ENCODE measurements around the gene CNEP1R1. TPM values are rescaled to one million over a fixed set of nuclear protein-coding genes. Genes with fewer than 3 reads are reported as not detected.

Gene CNEP1R1
- total RNA-seq, 4 donors from 2014 or later, result 11.7 to 24.9 (median 16.1) TPM

DNA sequence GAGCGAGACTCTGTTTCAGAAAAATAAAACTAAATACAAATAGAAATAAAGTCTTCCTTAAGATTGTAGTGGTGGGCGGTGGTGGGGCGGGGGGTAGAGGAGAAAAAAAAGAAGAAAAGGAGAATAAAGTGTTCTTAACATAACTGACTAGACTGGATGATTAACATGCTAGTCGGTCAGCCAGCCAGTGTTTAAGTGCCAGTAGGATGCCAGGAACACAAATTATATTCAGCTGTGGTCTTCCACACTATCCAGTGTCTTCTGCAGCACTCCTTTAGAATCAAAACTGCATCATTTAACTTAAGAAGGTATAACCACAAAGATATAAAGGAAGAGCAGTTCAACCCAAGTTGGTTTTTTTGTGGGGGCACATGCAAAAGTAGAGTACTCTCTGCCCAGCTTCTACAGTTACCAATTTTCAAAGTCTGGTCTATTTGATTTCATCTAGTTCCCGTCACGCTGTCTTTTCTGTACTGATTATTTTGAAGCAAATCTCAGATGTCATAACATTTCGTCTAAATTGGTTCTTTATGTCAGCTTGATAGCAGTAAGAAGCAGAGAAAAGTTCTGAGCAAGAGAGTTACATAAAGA, 56.5 kb downstream of the CNEP1R1 start:
- Histone ChIP-seq H3K9me3 (no peaks in the 10 kb centered on the region), H3K27me3 (no peaks in the 10 kb centered on the region), H3K4me3 (no peak overlapping the region), H3K36me3 (peaks cover 2 to 66% of the 10 kb centered on the region in 2 donors), H3K4me1 (no peaks in the 10 kb centered on the region), H3K27ac (no peak overlapping the region)
- DNase-seq (no peak), ATAC-seq (no peak)
- intact Hi-C loops (cut with DNase I; ENCODE audit: low total_unique reads), result no loop called here
- in situ Hi-C loops (cut with MboI; ENCODE audit: low sequenced_read_pairs in 4 of 4), result no loop called here
- TF ChIP-seq CTCF (IDR thresholded peaks at IDR 0.05 in 4 of 5, conservative IDR thresholded peaks at IDR 0.05 in 1 of 5) (no peak), POLR2A (IDR thresholded peaks at IDR 0.05) (no peak)

DNA sequence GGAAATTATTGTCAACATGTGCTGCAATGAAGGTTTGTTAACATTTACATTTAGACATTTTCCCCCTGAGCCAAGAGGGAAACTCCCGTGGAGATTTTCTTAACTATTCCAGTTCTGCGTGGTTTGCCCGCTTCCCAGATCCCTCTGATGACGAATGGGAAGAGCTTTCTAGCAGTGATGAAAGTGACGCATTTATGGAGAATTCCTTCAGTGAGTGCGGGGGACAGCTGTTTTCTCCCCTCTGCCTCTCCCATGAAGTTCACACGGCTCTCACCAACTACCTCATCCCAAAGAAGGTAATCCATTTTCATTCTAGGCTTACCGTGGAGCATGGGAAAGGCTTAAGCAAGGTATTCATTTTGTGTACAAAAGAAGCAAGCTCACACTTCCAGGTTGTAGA, 59.0 kb downstream of the CNEP1R1 start:
- intact Hi-C loops (cut with DNase I; ENCODE audit: low total_unique reads), result no loop called here
- ATAC-seq (no peak), DNase-seq (no peak)
- peaks cover under 1 to 73% of the 10 kb centered on the region in 2 donors for H3K36me3 ChIP-seq
- no peaks in the 10 kb centered on the region for H3K4me1 ChIP-seq
- H3K27ac ChIP-seq, result no peak overlapping the region
- in situ Hi-C loops (cut with MboI; ENCODE audit: low sequenced_read_pairs in 4 of 4), result no loop called here
- H3K9me3 ChIP-seq, result no peaks in the 10 kb centered on the region
- H3K27me3 ChIP-seq, result no peaks in the 10 kb centered on the region
- TF ChIP-seq POLR2A (IDR thresholded peaks at IDR 0.05), result no peak
- no peak for TF ChIP-seq CTCF (IDR thresholded peaks at IDR 0.05 in 4 of 5, conservative IDR thresholded peaks at IDR 0.05 in 1 of 5)
- no peak overlapping the region for H3K4me3 ChIP-seq

- Histone ChIP-seq H3K27me3 (no peaks in the 10 kb centered on the region), H3K4me1 (no peaks in the 10 kb centered on the region), H3K27ac (no peak overlapping the region), H3K9me3 (no peaks in the 10 kb centered on the region), H3K36me3 (peaks cover 0 to 71% of the 10 kb centered on the region in 2 donors), H3K4me3 (no peak overlapping the region)
- intact Hi-C loops (cut with DNase I; ENCODE audit: low total_unique reads), result no loop called here
- in situ Hi-C loops (cut with MboI; ENCODE audit: low sequenced_read_pairs in 4 of 4), result no loop called here
- no peak for TF ChIP-seq POLR2A (IDR thresholded peaks at IDR 0.05)
- TF ChIP-seq CTCF (IDR thresholded peaks at IDR 0.05 in 4 of 5, conservative IDR thresholded peaks at IDR 0.05 in 1 of 5), result no peak
- ATAC-seq, result no peak
- no peak for DNase-seq
Observed at GRCh38 chr16:50086176-50086575, 61.2 kb downstream of the CNEP1R1 start.

Other genes starting within 250 kb of the CNEP1R1 start
- 10 to 100 TPM in 3 of 4 donors, 1 to 10 TPM in 1; 8.4 to 15.8 (median 12.5) TPM for gene ZNF423, start 169.1 kb upstream of the CNEP1R1 start, total RNA-seq
- gene HEATR3, start 40.7 kb downstream of the CNEP1R1 start, total RNA-seq, result 10 to 100 TPM; 13.1 to 25.8 (median 14.2) TPM
- 10 to 100 TPM in 1 of 4 donors, 1 to 10 TPM in 3; 5.7 to 12.2 (median 7.0) TPM for gene TENT4B, start 128.1 kb downstream of the CNEP1R1 start, total RNA-seq
- 1 to 10 TPM in 3 of 4 donors, under 1 TPM in 1; 0.90 to 7.3 (median 2.6) TPM for gene ADCY7, start 241.3 kb downstream of the CNEP1R1 start, total RNA-seq